HepG2 (cell line): ENCODE measurements around the gene URM1. TPM values are rescaled to one million over a fixed set of nuclear protein-coding genes. Genes with fewer than 3 reads are reported as not detected.

Source experiments
- ATM ChIP-seq: fragments of 450-650 bp; IDR thresholded peaks from 2 replicates; pipeline ENCODE4 v1.7.1; 2017; ENCODE audit warnings: mild to moderate bottlenecking, borderline replicate concordance
- CREB1 ChIP-seq, 2 experiments: fragments of 450-650 bp in 1 of 2; IDR thresholded peaks; 2 replicates each; pipeline ENCODE4 v1.6.1; 2016 to 2017; ENCODE audit warnings: control low read depth in 1 of 2, mild to moderate bottlenecking in 1 of 2, missing compliant biosample characterization in 1 of 2, missing genetic modification characterization in 1 of 2
- KAT8 ChIP-seq: IDR thresholded peaks from 2 replicates; pipeline ENCODE4 v1.6.1; 2016; ENCODE audit warnings: missing genetic modification reagents, missing compliant biosample characterization
- MAZ ChIP-seq, 2 experiments: sonication (generic) in 1 of 2; formaldehyde crosslinking in 1 of 2; IDR thresholded peaks; 2 replicates each; pipeline versions ENCODE4 v1.5.0 to v1.6.1; 2012 to 2020; ENCODE audit warnings: low read depth in 2 of 2, mild to moderate bottlenecking in 2 of 2, borderline replicate concordance in 1 of 2, improper control_type of control experiment in 1 of 2, low read length in 1 of 2, missing genetic modification reagents in 1 of 2, moderate library complexity in 1 of 2
- PRPF4 ChIP-seq: fragments of 200-400 bp; formaldehyde crosslinking; IDR thresholded peaks from 2 replicates; pipeline ENCODE4 v1.6.1; 2016; ENCODE audit warnings: low read length, low read depth; ENCODE audit not compliant: poor library complexity, severe bottlenecking
- SAFB2 ChIP-seq: sonication (generic); formaldehyde crosslinking; IDR thresholded peaks from 2 replicates; pipeline ENCODE4 v1.5.1; 2020; ENCODE audit warnings: missing genetic modification reagents, low read depth, mild to moderate bottlenecking, borderline replicate concordance
- ZFY ChIP-seq: sonication (generic); formaldehyde crosslinking; IDR thresholded peaks from 2 replicates; pipeline ENCODE4 v1.4.0; 2020; ENCODE audit warnings: missing genetic modification reagents
- ZNF296 ChIP-seq: sonication (generic); formaldehyde crosslinking; conservative IDR thresholded peaks from 2 replicates; pipeline ENCODE4 v1.5.0; 2020; ENCODE audit warnings: mild to moderate bottlenecking, missing genetic modification reagents
- ZNF30 ChIP-seq: sonication (generic); formaldehyde crosslinking; IDR thresholded peaks from 2 replicates; pipeline ENCODE4 v1.5.0; 2020; ENCODE audit warnings: mild to moderate bottlenecking, missing genetic modification reagents
- ZNF720 ChIP-seq: sonication (generic); formaldehyde crosslinking; IDR thresholded peaks from 2 replicates; pipeline ENCODE4 v1.4.0; 2020; ENCODE audit warnings: missing genetic modification reagents
- ZNF761 ChIP-seq: sonication (generic); formaldehyde crosslinking; conservative IDR thresholded peaks from 2 replicates; pipeline ENCODE4 v1.4.0; 2020; ENCODE audit warnings: mild to moderate bottlenecking, missing genetic modification reagents
- polyA plus RNA-seq, 8 experiments: library from polyadenylated mRNA; depleted of rRNA in 3 of 8; stranded (reverse) in 7 of 8; unstranded in 1 of 8; fragments of >200 nt; fragmentation: Illumina TruSeq in 4 of 8; extraction: Trizol in 4 of 8; gene quantifications; 2 replicates each; pipeline versions ENCODE4 v1.2.1 to v1.2.3, GENCODE V29; 2011 to 2016; ENCODE audit warnings: low read depth in 4 of 8, missing spikeins in 1 of 8, mixed read lengths in 1 of 8; ENCODE audit not compliant: insufficient read depth in 1 of 8
- total RNA-seq, 5 experiments: library from RNA; depleted of rRNA; stranded (reverse); fragments of >200 nt; fragmentation: Illumina TruSeq; extraction: Trizol; gene quantifications; 2 replicates each; pipeline ENCODE4 v1.2.3, GENCODE V29; 2016; ENCODE audit warnings: low read depth in 1 of 5
- TF ChIP-seq, protein P1 (sequence below): sonication (generic); formaldehyde crosslinking; IDR thresholded peaks from 2 replicates; pipeline ENCODE4 v1.4.0; 2020; ENCODE audit warnings: missing genetic modification reagents
- TF ChIP-seq, protein P2 (sequence below), 2 experiments: sonication (generic) in 1 of 2; formaldehyde crosslinking in 1 of 2; IDR thresholded peaks; 2 replicates each; pipeline versions ENCODE4 v1.4.0 to v1.6.1; 2018 to 2020; ENCODE audit warnings: missing genetic modification reagents in 2 of 2, borderline replicate concordance in 1 of 2, low read depth in 1 of 2, mild to moderate bottlenecking in 1 of 2, missing biosample characterization in 1 of 2
- TF ChIP-seq, protein P3 (sequence below): sonication (generic); formaldehyde crosslinking; IDR thresholded peaks from 2 replicates; pipeline ENCODE4 v1.4.0; 2020; ENCODE audit warnings: mild to moderate bottlenecking, missing genetic modification reagents, borderline replicate concordance
- TF ChIP-seq, protein P4 (sequence below): sonication (generic); formaldehyde crosslinking; conservative IDR thresholded peaks from 2 replicates; pipeline ENCODE4 v1.4.0; 2020; ENCODE audit warnings: missing genetic modification reagents
- TF ChIP-seq, protein P5 (sequence below): sonication (generic); formaldehyde crosslinking; IDR thresholded peaks from 2 replicates; pipeline ENCODE4 v1.5.0; 2020; ENCODE audit warnings: mild to moderate bottlenecking, missing genetic modification reagents
- TF ChIP-seq, protein P6 (sequence below): sonication (generic); formaldehyde crosslinking; IDR thresholded peaks from 2 replicates; pipeline ENCODE4 v1.4.0; 2020; ENCODE audit warnings: missing genetic modification reagents

Gene URM1
- total and polyA plus RNA-seq, 2 of the 13 experiments (the other 11 are each of a cell fraction or from before 2014, with no cell fraction given): 37.1 to 41.3 TPM

DNA sequence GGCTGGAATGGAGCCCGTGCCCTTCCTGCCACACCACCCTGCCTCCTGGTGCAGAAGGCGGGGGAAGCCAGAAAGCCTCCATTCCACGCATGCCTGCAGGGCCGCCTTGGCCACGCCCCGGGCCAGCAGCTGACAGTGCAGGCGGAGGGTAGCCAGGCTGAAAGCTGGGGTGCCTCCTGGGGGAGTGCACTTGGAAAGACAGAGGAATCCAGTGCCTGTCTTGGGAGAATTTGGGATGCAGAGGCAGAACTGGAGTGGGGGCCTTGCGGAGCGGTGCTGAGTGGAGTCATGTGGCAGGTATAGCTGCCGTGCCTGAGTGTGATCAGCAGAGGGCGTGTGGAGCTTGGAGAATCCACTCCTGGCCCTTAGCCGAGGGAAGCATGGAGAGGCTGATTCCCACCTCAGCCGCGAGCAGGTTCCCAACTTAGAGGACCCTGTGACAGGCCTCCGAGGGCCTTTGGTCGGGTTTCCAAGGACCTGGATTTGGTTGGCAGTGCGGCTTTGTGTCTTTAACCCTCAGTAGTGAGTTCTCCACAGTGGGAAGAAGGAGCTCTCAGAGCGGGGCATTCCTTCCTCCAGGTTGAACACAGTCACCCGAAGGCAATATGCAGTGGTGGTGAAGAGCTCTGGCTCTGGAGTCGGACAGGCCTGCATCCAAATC, 9.1 kb upstream of the URM1 start (continued):
- TF ChIP-seq SAFB2 (no peak; the same call in 1 of the 2 replicates), ZNF761 (no peak), ZNF30 (no peak), KAT8 (peak; percentile 49; the same call in 1 of the 2 replicates), ATM (no peak), MAZ (IDR thresholded peaks at IDR 0.05; ENCODE audit: borderline replicate concordance, low read depth, low read length) (no peak), MAZ (CRISPR knock-in tag; IDR thresholded peaks at IDR 0.05; ENCODE audit: low read depth) (no peak), ZFY (CRISPR knock-in tag) (0 out of 2 replicates have a peak, but pooled peaks have one; percentile 23), PRPF4 (no peak), ZNF296 (CRISPR knock-in tag) (no peak), ZNF720 (no peak), CREB1 (IDR thresholded peaks at IDR 0.05) (no peak), CREB1 (CRISPR knock-in tag; IDR thresholded peaks at IDR 0.05) (no peak)
- TF ChIP-seq, protein P1, sequence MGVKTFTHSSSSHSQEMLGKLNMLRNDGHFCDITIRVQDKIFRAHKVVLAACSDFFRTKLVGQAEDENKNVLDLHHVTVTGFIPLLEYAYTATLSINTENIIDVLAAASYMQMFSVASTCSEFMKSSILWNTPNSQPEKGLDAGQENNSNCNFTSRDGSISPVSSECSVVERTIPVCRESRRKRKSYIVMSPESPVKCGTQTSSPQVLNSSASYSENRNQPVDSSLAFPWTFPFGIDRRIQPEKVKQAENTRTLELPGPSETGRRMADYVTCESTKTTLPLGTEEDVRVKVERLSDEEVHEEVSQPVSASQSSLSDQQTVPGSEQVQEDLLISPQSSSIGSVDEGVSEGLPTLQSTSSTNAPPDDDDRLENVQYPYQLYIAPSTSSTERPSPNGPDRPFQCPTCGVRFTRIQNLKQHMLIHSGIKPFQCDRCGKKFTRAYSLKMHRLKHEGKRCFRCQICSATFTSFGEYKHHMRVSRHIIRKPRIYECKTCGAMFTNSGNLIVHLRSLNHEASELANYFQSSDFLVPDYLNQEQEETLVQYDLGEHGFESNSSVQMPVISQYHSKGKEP: no peak
- TF ChIP-seq, protein P2, sequence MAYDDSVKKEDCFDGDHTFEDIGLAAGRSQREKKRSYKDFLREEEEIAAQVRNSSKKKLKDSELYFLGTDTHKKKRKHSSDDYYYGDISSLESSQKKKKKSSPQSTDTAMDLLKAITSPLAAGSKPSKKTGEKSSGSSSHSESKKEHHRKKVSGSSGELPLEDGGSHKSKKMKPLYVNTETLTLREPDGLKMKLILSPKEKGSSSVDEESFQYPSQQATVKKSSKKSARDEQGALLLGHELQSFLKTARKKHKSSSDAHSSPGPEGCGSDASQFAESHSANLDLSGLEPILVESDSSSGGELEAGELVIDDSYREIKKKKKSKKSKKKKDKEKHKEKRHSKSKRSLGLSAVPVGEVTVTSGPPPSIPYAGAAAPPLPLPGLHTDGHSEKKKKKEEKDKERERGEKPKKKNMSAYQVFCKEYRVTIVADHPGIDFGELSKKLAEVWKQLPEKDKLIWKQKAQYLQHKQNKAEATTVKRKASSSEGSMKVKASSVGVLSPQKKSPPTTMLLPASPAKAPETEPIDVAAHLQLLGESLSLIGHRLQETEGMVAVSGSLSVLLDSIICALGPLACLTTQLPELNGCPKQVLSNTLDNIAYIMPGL (CRISPR knock-in tag; IDR thresholded peaks at IDR 0.05; ENCODE audit: borderline replicate concordance in 1 of 2, low read depth in 1 of 2): peak in 1 of 2 experiments; percentile 90; a peak in 2 of 4 replicates
- TF ChIP-seq, protein P3, sequence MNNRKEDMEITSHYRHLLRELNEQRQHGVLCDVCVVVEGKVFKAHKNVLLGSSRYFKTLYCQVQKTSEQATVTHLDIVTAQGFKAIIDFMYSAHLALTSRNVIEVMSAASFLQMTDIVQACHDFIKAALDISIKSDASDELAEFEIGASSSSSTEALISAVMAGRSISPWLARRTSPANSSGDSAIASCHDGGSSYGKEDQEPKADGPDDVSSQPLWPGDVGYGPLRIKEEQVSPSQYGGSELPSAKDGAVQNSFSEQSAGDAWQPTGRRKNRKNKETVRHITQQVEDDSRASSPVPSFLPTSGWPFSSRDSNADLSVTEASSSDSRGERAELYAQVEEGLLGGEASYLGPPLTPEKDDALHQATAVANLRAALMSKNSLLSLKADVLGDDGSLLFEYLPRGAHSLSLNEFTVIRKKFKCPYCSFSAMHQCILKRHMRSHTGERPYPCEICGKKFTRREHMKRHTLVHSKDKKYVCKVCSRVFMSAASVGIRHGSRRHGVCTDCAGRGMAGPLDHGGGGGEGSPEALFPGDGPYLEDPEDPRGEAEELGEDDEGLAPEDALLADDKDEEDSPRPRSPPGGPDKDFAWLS: no peak
- TF ChIP-seq, protein P4, sequence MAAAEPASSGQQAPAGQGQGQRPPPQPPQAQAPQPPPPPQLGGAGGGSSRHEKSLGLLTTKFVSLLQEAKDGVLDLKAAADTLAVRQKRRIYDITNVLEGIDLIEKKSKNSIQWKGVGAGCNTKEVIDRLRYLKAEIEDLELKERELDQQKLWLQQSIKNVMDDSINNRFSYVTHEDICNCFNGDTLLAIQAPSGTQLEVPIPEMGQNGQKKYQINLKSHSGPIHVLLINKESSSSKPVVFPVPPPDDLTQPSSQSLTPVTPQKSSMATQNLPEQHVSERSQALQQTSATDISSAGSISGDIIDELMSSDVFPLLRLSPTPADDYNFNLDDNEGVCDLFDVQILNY (CRISPR knock-in tag): no peak
- TF ChIP-seq, protein P5, sequence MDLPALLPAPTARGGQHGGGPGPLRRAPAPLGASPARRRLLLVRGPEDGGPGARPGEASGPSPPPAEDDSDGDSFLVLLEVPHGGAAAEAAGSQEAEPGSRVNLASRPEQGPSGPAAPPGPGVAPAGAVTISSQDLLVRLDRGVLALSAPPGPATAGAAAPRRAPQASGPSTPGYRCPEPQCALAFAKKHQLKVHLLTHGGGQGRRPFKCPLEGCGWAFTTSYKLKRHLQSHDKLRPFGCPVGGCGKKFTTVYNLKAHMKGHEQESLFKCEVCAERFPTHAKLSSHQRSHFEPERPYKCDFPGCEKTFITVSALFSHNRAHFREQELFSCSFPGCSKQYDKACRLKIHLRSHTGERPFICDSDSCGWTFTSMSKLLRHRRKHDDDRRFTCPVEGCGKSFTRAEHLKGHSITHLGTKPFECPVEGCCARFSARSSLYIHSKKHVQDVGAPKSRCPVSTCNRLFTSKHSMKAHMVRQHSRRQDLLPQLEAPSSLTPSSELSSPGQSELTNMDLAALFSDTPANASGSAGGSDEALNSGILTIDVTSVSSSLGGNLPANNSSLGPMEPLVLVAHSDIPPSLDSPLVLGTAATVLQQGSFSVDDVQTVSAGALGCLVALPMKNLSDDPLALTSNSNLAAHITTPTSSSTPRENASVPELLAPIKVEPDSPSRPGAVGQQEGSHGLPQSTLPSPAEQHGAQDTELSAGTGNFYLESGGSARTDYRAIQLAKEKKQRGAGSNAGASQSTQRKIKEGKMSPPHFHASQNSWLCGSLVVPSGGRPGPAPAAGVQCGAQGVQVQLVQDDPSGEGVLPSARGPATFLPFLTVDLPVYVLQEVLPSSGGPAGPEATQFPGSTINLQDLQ (CRISPR knock-in tag): no peak
- TF ChIP-seq, protein P6, sequence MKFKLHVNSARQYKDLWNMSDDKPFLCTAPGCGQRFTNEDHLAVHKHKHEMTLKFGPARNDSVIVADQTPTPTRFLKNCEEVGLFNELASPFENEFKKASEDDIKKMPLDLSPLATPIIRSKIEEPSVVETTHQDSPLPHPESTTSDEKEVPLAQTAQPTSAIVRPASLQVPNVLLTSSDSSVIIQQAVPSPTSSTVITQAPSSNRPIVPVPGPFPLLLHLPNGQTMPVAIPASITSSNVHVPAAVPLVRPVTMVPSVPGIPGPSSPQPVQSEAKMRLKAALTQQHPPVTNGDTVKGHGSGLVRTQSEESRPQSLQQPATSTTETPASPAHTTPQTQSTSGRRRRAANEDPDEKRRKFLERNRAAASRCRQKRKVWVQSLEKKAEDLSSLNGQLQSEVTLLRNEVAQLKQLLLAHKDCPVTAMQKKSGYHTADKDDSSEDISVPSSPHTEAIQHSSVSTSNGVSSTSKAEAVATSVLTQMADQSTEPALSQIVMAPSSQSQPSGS (CRISPR knock-in tag): 0 out of 2 replicates have a peak, but pooled peaks have one; percentile 22
